Stimulated activated CD4-positive, alpha-beta T cell treated with anti-CD3 and anti-CD28 coated beads, Interleukin-4, amount 100 ng/mL, for 4 hours (primary cell): ENCODE data around the gene TATDN2.
"Not testable (repeated sequence)": the region's sequence is repeated elsewhere in the genome, so short reads cannot be mapped to it uniquely, and the experiment has no call there.

ENCODE experiments used
- DNase-seq, 2 experiments: peaks; one replicate each; pipeline ENCODE4 v3.0.0-alpha.2; 2020

TATDN2 gene

GRCh38 chr3:10292505-10293419 lies 44.5 kb downstream of the TATDN2 start, which contains the start of gene GHRL:
GHRL (minus strand) TSS chr3:10292947; CDS start chr3:10290180, 2,767 bp downstream.
- no peak for DNase-seq

- DNase-seq: no peak
Observed at GRCh38 chr3:10294030-10294586, 45.8 kb downstream of the TATDN2 start.

GRCh38 chr3:10298064-10298463 lies 49.8 kb downstream of the TATDN2 start:
- DNase-seq: not testable (repeated sequence)

- no peak for DNase-seq
Observed at GRCh38 chr3:10299175-10299574, 50.9 kb downstream of the TATDN2 start.

GRCh38 chr3:10299679-10300078 lies 51.4 kb downstream of the TATDN2 start:
- DNase-seq: no peak

- DNase-seq: no peak
Observed at GRCh38 chr3:10300087-10300486, 51.8 kb downstream of the TATDN2 start.

- DNase-seq: no peak
Observed at GRCh38 chr3:10303105-10303504, 54.8 kb downstream of the TATDN2 start.

GRCh38 chr3:10303785-10304184 lies 55.5 kb downstream of the TATDN2 start:
- no peak for DNase-seq

- no peak for DNase-seq
Observed at GRCh38 chr3:10304905-10305304, 56.6 kb downstream of the TATDN2 start.

- no peak for DNase-seq
Observed at GRCh38 chr3:10305331-10305902, 57.2 kb downstream of the TATDN2 start.

- no peak for DNase-seq
Observed at GRCh38 chr3:10306156-10306555, 57.9 kb downstream of the TATDN2 start.

GRCh38 chr3:10308678-10309077 lies 60.4 kb downstream of the TATDN2 start:
- no peak for DNase-seq

- DNase-seq: no peak
Observed at GRCh38 chr3:10309736-10310135, 61.5 kb downstream of the TATDN2 start.

GRCh38 chr3:10310578-10310977 lies 62.3 kb downstream of the TATDN2 start:
- DNase-seq: no peak

- DNase-seq: no peak
Observed at GRCh38 chr3:10311710-10312109, 63.5 kb downstream of the TATDN2 start.

GRCh38 chr3:10312391-10312790 lies 64.1 kb downstream of the TATDN2 start:
- no peak for DNase-seq

- no peak for DNase-seq
Observed at GRCh38 chr3:10312861-10313260, 64.6 kb downstream of the TATDN2 start.

GRCh38 chr3:10315101-10315500 lies 66.8 kb downstream of the TATDN2 start:
- DNase-seq: no peak

GRCh38 chr3:10315771-10316344 lies 67.6 kb downstream of the TATDN2 start:
- DNase-seq: no peak

GRCh38 chr3:10317311-10317960 lies 69.2 kb downstream of the TATDN2 start:
- no peak for DNase-seq

GRCh38 chr3:10317961-10318350 lies 69.7 kb downstream of the TATDN2 start:
- DNase-seq: no peak

- DNase-seq: no peak
Observed at GRCh38 chr3:10319251-10319650, 71.0 kb downstream of the TATDN2 start.

- DNase-seq: no peak
Observed at GRCh38 chr3:10319804-10320203, 71.5 kb downstream of the TATDN2 start.
